Measurements from ENCODE around the gene PSTPIP2. TPM values are rescaled to one million over a fixed set of nuclear protein-coding genes. Genes with fewer than 3 reads are reported as not detected.
A peak's percentile ranks its signal among the peaks of the same experiment; 100 is the strongest.

The PSTPIP2 gene
- total RNA-seq, 1 experiment from 2014 or later, result 0.39 TPM

GRCh38 chr18:45954070-45954934 lies 117.8 kb downstream of the PSTPIP2 start:
- H3K4me1 ChIP-seq (ENCODE audit: control insufficient read depth, insufficient read depth, low read length), result no peaks in the 10 kb centered on the region
- CTCF ChIA-PET, result no interaction called here
- intact Hi-C loops (cut with micrococcal nuclease; ENCODE audit: unreplicated experiment), result no loop called here
- H3K27me3 ChIP-seq (ENCODE audit: control insufficient read depth, insufficient read depth, low read length), result no peaks in the 10 kb centered on the region
- DNase-seq (ENCODE audit: low read depth, low spot score), result no peak
- no peak overlapping the region for H3K4me3 ChIP-seq (ENCODE audit: low read depth in 2 of 2, low read length in 2 of 2)
- H3K27ac ChIP-seq (ENCODE audit: low read length), result no peak overlapping the region
- TSS peak; percentile 32 for BruUV-seq (replicated peaks)
- no peaks in the 10 kb centered on the region for H3K9me3 ChIP-seq (ENCODE audit: control insufficient read depth, insufficient read depth, low read depth, low read length)
- ATAC-seq, result peak; percentile 71
- POLR2A ChIA-PET, result interaction anchor here (0.6 kb wide), 1 partner anchor 117 kb away, joined by 7 read pairs; no protein-coding TSS in a partner anchor
- TF ChIP-seq TCF7L2 (IDR thresholded peaks at IDR 0.05; ENCODE audit: low read depth, low read length) (no peak), REST (IDR thresholded peaks at IDR 0.05; ENCODE audit: insufficient read depth in 1 of 2, low read depth in 2 of 2, low read length in 1 of 2) (no peak), POLR2AphosphoS5 (IDR thresholded peaks at IDR 0.05; ENCODE audit: low read depth, low read length) (no peak), SIN3A (IDR thresholded peaks at IDR 0.05; ENCODE audit: borderline replicate concordance, insufficient read depth, low read depth, low read length) (no peak), CTCF (IDR thresholded peaks at IDR 0.05) (no peak)
- in situ Hi-C loops (cut with HindIII; ENCODE audit: low pct_unique_long_range_greater_than_20kb, low sequenced_read_pairs), result no loop called here
- H3K36me3 ChIP-seq (ENCODE audit: control insufficient read depth, insufficient read depth, low read length), result no peaks in the 10 kb centered on the region; the same call in 1 of the 2 replicates

GRCh38 chr18:45951016-45951714 lies 120.9 kb downstream of the PSTPIP2 start:
- H3K9me3 ChIP-seq (ENCODE audit: control insufficient read depth, insufficient read depth, low read depth, low read length), result no peaks in the 10 kb centered on the region
- DNase-seq (ENCODE audit: low read depth, low spot score) (no peak), ATAC-seq (no peak)
- H3K27me3 ChIP-seq (ENCODE audit: control insufficient read depth, insufficient read depth, low read length), result no peaks in the 10 kb centered on the region
- no peaks in the 10 kb centered on the region for H3K4me1 ChIP-seq (ENCODE audit: control insufficient read depth, insufficient read depth, low read length)
- H3K4me3 ChIP-seq (ENCODE audit: low read depth in 2 of 2, low read length in 2 of 2), result no peak overlapping the region
- in situ Hi-C loops (cut with HindIII; ENCODE audit: low pct_unique_long_range_greater_than_20kb, low sequenced_read_pairs), result no loop called here
- CTCF ChIA-PET, result no interaction called here
- no TSS peak for BruUV-seq (replicated peaks)
- POLR2A ChIA-PET, result interaction anchor here (0.5 kb wide), 1 partner anchor 13 kb away, joined by 3 read pairs; no protein-coding TSS in a partner anchor
- peaks cover 3% of the 10 kb centered on the region; the same call in 1 of the 2 replicates for H3K36me3 ChIP-seq (ENCODE audit: control insufficient read depth, insufficient read depth, low read length)
- intact Hi-C loops (cut with micrococcal nuclease; ENCODE audit: unreplicated experiment), result no loop called here
- H3K27ac ChIP-seq (ENCODE audit: low read length), result no peak overlapping the region
- no peak for TF ChIP-seq SIN3A (IDR thresholded peaks at IDR 0.05; ENCODE audit: borderline replicate concordance, insufficient read depth, low read depth, low read length)
- no peak for TF ChIP-seq CTCF (IDR thresholded peaks at IDR 0.05)
- TF ChIP-seq REST (IDR thresholded peaks at IDR 0.05; ENCODE audit: insufficient read depth in 1 of 2, low read depth in 2 of 2, low read length in 1 of 2), result no peak
- no peak for TF ChIP-seq POLR2AphosphoS5 (IDR thresholded peaks at IDR 0.05; ENCODE audit: low read depth, low read length)
- no peak for TF ChIP-seq TCF7L2 (IDR thresholded peaks at IDR 0.05; ENCODE audit: low read depth, low read length)
